Measurements from ENCODE around the gene MBD1. TPM values are rescaled to one million over a fixed set of nuclear protein-coding genes. Genes with fewer than 3 reads are reported as not detected.

Gene MBD1
- total RNA-seq, 6 experiments from 2014 or later = 29.7 to 32.4 (median 30.7) TPM

DNA sequence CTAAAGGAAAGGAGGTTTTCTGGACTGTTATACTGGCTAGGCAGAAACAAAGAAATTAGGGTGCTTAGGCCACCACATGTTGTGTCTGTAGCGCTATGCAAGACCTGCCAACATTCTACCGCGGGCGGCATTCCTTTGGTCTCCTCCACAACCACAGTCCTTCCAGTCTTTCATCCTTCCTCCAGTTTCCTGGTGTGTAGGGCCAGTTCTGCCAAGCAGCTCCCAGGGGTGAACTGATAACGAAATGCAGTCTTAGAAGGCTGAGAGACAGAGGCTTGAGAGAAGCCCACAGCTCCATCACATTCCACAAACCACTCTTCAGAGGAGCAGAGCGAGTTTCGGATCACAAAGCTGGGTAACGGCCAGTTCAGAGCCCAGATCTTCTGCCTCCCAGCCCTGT, 25.6 kb upstream of the MBD1 start:
- H3K9me3 ChIP-seq = peaks cover 0 to 2% (median 0%) of the 10 kb centered on the region in 4 donors
- H3K27me3 ChIP-seq = no peaks in the 10 kb centered on the region
- H3K36me3 ChIP-seq = no peaks in the 10 kb centered on the region
- no peak for TF ChIP-seq POLR2A (IDR thresholded peaks at IDR 0.05)
- TF ChIP-seq, protein P1, sequence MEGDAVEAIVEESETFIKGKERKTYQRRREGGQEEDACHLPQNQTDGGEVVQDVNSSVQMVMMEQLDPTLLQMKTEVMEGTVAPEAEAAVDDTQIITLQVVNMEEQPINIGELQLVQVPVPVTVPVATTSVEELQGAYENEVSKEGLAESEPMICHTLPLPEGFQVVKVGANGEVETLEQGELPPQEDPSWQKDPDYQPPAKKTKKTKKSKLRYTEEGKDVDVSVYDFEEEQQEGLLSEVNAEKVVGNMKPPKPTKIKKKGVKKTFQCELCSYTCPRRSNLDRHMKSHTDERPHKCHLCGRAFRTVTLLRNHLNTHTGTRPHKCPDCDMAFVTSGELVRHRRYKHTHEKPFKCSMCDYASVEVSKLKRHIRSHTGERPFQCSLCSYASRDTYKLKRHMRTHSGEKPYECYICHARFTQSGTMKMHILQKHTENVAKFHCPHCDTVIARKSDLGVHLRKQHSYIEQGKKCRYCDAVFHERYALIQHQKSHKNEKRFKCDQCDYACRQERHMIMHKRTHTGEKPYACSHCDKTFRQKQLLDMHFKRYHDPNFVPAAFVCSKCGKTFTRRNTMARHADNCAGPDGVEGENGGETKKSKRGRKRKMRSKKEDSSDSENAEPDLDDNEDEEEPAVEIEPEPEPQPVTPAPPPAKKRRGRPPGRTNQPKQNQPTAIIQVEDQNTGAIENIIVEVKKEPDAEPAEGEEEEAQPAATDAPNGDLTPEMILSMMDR (IDR thresholded peaks at IDR 0.05) = no peak
- no peak overlapping the region for H3K4me3 ChIP-seq
- intact Hi-C loops (cut with DNase I) = no loop called here
- H3K27ac ChIP-seq = no peak overlapping the region
- ATAC-seq (no peak), DNase-seq (no peak)
- H3K4me1 ChIP-seq = peaks cover 0 to 13% (median 0%) of the 10 kb centered on the region in 4 donors
- 73% methylated on average over 8 of the region's 8 CpGs for WGBS (ENCODE audit: insufficient coverage, low coverage, low lambda C conversion rate, missing lambda C conversion rate)

DNA sequence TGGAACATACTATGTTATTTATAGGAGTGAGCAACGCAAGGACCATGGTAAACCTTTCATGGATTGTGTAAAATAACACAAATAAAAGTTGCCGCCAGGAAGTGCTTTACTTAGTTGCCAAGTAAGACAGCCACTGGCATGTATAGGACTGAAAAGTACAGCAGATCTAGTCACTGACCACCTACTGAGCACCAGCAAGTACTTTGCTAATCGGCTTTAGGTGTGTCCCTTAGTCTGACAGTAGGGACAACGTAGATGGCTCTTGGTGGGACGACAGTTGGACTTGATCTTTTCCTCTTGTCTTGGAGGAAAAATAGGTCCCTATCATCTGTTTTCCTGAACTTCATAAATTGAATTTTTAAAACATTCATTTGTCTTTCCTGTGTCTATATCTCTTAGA, 19.8 kb upstream of the MBD1 start:
- intact Hi-C loops (cut with DNase I) = no loop called here

DNA sequence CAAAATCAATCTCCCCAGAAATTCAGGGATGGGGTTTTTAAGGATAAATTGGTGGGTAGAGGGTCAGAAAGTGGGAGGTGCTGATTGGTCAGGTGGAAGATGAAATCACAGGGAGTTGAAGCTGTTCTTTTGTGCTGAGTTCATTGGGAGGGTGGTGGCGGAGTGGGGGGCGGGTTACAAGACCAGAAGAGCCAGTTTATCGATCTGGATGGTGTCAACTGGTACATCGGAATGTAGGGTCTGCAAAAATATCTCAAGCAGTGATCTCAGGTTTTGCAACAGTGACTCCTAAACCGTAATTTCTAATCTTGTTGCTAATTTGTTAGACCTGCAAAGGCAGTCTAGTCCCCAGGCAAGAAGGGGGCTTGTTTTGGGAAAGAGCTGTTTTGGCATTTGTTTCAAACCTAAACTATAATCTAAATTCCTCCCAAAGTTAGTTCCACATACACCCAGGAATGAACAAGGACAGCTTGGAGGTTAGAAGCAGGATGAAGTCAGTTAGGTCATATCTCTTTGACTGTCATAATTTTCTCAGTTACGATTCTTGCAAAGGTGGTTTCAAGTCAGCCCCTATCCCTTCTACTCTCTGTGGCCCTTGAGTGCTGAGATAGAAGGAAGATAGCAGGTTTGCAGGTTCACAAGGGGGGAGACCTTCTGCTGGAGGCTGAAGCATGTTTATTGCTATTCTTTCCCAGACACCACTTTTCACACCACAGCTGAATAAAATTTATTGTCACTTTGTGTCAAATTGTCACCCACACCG, 18.5 kb upstream of the MBD1 start:
- H3K4me3 ChIP-seq = no peak overlapping the region
- no peaks in the 10 kb centered on the region for H3K27me3 ChIP-seq
- no peaks in the 10 kb centered on the region for H3K36me3 ChIP-seq
- H3K9me3 ChIP-seq = no peaks in the 10 kb centered on the region
- no peaks in the 10 kb centered on the region for H3K4me1 ChIP-seq
- no peak overlapping the region for H3K27ac ChIP-seq
- 63% methylated on average over 3 of the region's 7 CpGs for WGBS (ENCODE audit: insufficient coverage, low coverage, low lambda C conversion rate, missing lambda C conversion rate)
- intact Hi-C loops (cut with DNase I) = no loop called here
- no peak for ATAC-seq
- TF ChIP-seq, protein P1 (IDR thresholded peaks at IDR 0.05) = no peak
- no peak for TF ChIP-seq POLR2A (IDR thresholded peaks at IDR 0.05)
- DNase-seq = no peak

More for the DNA sequence above, 19.8 kb upstream of the MBD1 start:
- DNase-seq = no peak
- TF ChIP-seq POLR2A (IDR thresholded peaks at IDR 0.05) = no peak
- TF ChIP-seq, protein P1 (IDR thresholded peaks at IDR 0.05) = no peak
- H3K9me3 ChIP-seq = peaks cover 0 to 2% (median 0%) of the 10 kb centered on the region in 4 donors
- H3K36me3 ChIP-seq = no peaks in the 10 kb centered on the region
- ATAC-seq = no peak
- H3K27ac ChIP-seq = no peak overlapping the region
- H3K4me1 ChIP-seq = no peaks in the 10 kb centered on the region
- 41% methylated on average over 5 of the region's 5 CpGs for WGBS (ENCODE audit: insufficient coverage, low coverage, low lambda C conversion rate, missing lambda C conversion rate)
- no peak overlapping the region for H3K4me3 ChIP-seq
- no peaks in the 10 kb centered on the region for H3K27me3 ChIP-seq

DNA sequence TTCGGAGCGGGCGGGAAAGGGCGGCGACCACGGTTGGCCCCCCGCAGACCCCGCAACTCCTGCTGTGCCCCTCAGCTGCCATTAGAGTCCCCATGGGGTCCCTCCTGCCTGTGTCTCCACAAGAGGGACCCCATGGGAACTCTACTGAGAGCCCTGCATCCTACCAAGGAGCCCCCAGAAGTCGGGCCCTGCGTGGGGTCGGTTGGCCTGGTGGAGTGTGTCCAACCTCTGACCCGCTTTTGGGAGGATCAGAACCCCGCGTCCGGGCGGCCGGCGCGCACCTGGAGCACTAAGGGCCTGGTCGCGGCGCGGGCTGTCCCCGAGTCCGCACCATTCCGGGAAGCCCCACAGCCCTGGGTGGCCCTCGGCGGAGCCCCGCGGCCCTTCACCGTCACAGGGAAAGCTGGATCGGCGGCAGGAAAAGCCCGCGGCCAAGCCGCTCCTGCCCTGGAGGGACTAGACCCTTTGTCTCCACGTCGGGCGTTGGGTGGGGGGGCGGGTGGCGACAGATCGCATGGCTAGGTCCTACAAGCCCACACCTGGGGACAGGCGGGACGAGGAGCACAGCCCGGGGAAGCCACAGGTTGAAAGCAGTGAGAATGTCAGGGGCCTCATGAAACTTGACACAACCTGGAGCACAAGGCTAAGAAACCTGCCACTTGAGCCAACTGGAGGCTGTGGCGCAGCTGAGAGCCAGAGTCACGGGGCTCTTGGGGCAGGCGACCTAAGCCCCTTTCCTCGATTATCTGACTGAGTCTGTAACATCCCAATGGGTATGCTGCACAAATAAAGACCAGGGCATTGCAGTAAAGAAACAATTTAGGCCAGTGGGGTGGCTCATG, 17.3 kb upstream of the MBD1 start:
- intact Hi-C loops (cut with DNase I) = no loop called here
- Histone ChIP-seq H3K4me1 (no peaks in the 10 kb centered on the region), H3K4me3 (peak overlapping the region; percentile 31 to 49 (median 45)), H3K27ac (no peak overlapping the region), H3K27me3 (no peaks in the 10 kb centered on the region), H3K9me3 (no peaks in the 10 kb centered on the region), H3K36me3 (no peaks in the 10 kb centered on the region)
- peak in 1 of 3 donors; percentile 22 for DNase-seq
- WGBS (ENCODE audit: insufficient coverage, low coverage, low lambda C conversion rate, missing lambda C conversion rate) = 83% methylated on average over 6 of the region's 49 CpGs
- TF ChIP-seq POLR2A (IDR thresholded peaks at IDR 0.05) = no peak
- TF ChIP-seq, protein P1 (IDR thresholded peaks at IDR 0.05) = no peak
- peak in 2 of 4 donors; percentile 3 to 16 for ATAC-seq

Measured in right lobe of liver (tissue), 6 donors.